ENCODE data around the gene ZNF532.

DNA sequence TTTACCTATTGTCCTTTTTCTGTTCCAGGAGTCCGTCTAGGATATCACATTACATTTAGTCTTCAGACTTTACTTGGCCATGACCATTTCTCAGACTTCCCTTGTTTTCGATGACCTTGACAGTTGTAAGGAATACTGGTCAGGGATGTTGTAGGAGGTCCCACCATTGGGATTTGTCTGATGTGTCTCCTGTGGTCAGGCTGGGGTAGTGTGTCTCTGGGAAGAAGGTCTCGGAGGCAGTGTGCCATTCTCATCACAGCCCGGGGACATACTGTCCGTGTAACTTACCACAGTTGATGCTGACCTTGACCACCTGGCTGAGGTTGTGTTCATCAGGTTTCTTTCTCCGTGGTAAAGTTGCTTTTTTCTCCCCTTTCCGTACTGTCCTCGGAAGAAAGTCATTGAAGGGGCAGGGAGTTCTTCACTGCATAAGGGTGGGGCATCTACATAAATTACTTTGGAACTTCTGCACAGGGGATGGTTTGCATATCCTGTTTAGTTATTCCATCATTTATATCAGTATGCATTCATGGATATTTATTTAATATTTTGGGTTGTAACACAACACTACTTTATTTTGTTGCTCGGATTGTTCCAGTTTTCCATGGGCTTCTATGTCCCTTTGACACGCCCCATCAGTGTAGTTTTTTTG, 41.2 kb downstream of the ZNF532 start:
- TF ChIP-seq, protein P1, sequence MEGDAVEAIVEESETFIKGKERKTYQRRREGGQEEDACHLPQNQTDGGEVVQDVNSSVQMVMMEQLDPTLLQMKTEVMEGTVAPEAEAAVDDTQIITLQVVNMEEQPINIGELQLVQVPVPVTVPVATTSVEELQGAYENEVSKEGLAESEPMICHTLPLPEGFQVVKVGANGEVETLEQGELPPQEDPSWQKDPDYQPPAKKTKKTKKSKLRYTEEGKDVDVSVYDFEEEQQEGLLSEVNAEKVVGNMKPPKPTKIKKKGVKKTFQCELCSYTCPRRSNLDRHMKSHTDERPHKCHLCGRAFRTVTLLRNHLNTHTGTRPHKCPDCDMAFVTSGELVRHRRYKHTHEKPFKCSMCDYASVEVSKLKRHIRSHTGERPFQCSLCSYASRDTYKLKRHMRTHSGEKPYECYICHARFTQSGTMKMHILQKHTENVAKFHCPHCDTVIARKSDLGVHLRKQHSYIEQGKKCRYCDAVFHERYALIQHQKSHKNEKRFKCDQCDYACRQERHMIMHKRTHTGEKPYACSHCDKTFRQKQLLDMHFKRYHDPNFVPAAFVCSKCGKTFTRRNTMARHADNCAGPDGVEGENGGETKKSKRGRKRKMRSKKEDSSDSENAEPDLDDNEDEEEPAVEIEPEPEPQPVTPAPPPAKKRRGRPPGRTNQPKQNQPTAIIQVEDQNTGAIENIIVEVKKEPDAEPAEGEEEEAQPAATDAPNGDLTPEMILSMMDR (IDR thresholded peaks at IDR 0.05): no peak
- no peak for TF ChIP-seq POLR2A (IDR thresholded peaks at IDR 0.05)

Data from heart left ventricle (tissue), 13 donors.